Endothelial cell of umbilical vein (primary cell): ENCODE measurements around the gene DMD. TPM values are rescaled to one million over a fixed set of nuclear protein-coding genes. Genes with fewer than 3 reads are reported as not detected.

Source experiments
- BruUV-seq: library from RNA; stranded (reverse); fragments of 400-500 nt; replicated peaks from 2 replicates; lab custom pipeline; 2021; lab: Mats Ljungman, UMichigan
- CTCF ChIA-PET: fragments of 300-600, 350-600 bp; sonication (Branson Sonifier 250); formaldehyde crosslinking; loops from one replicate; lab custom pipeline; 2021; ENCODE audit warnings: antibody characterized with exemption, inconsistent platforms; lab: Charles Lee
- POLR2A ChIA-PET: fragments of 300-600, 350-600 bp; sonication (Branson Sonifier 250); formaldehyde crosslinking; loops from one replicate; lab custom pipeline; 2021; ENCODE audit warnings: antibody characterized with exemption, inconsistent platforms; lab: Charles Lee
- DNase-seq: peaks from one replicate; pipeline ENCODE4 v3.0.0-alpha.2; 2011; ENCODE audit warnings: low read depth, low spot score
- FAIRE-seq: peaks from 2 replicates; lab custom pipeline; 2011; peaks lifted over from hg19 to GRCh38; lab: Jason Lieb, UNC
- H2AFZ ChIP-seq: 2 replicates; pipeline ENCODE4 v1.6.0; 2012; ENCODE audit warnings: low read depth, low read length, control low read depth, inconsistent platforms
- H3K27ac ChIP-seq: 2 replicates; pipeline ENCODE4 v1.5.1; 2011; ENCODE audit warnings: low read depth, mild to moderate bottlenecking, control low read depth, low read length, moderate library complexity; ENCODE audit not compliant: insufficient read depth
- H3K27me3 ChIP-seq, 2 experiments: 2 replicates each; pipeline versions ENCODE4 v1.6.0 to v1.6.1; 2011; ENCODE audit warnings: low read length in 2 of 2, mixed read lengths in 1 of 2; ENCODE audit not compliant: control insufficient read depth in 2 of 2, insufficient read depth in 2 of 2
- H3K36me3 ChIP-seq, 2 experiments: 2 replicates in 1 of 2; 3 replicates in 1 of 2; pipeline ENCODE4 v1.5.1; 2011; ENCODE audit warnings: low read length in 2 of 2, mild to moderate bottlenecking in 1 of 2, moderate library complexity in 1 of 2; ENCODE audit not compliant: control insufficient read depth in 2 of 2, insufficient read depth in 2 of 2; ENCODE audit errors: extremely low read depth in 1 of 2
- H3K4me1 ChIP-seq: 3 replicates; pipeline ENCODE4 v1.5.1; 2011; ENCODE audit warnings: mild to moderate bottlenecking, low read length; ENCODE audit not compliant: control insufficient read depth, insufficient read depth; ENCODE audit errors: extremely low read depth
- H3K4me2 ChIP-seq: 2 replicates; pipeline ENCODE4 v1.6.1; 2011; ENCODE audit warnings: low read length, control low read depth, mixed read lengths; ENCODE audit not compliant: insufficient read depth
- H3K4me3 ChIP-seq, 3 experiments: fragments of 200-600 bp in 1 of 3; sonication (generic), shearing (Covaris generic) in 1 of 3; replicated peaks in 1 of 3; 2 replicates each; pipeline ENCODE4 v1.5.1; 2011 to 2016; ENCODE audit warnings: control low read depth in 3 of 3, low read length in 3 of 3, mild to moderate bottlenecking in 2 of 3, inconsistent platforms in 1 of 3, low read depth in 1 of 3, moderate library complexity in 1 of 3; ENCODE audit not compliant: insufficient read depth in 1 of 3
- H3K79me2 ChIP-seq: 2 replicates; pipeline ENCODE4 v1.6.0; 2012; ENCODE audit warnings: low read length, inconsistent platforms; ENCODE audit not compliant: control insufficient read depth, insufficient read depth
- H3K9ac ChIP-seq: replicated peaks from 2 replicates; pipeline ENCODE3; 2011; ENCODE audit warnings: low read length, control low read depth; ENCODE audit not compliant: insufficient read depth; ENCODE audit errors: extremely low read depth
- H3K9me1 ChIP-seq: replicated peaks from 3 replicates; pipeline ENCODE4 v1.6.0; 2011; ENCODE audit warnings: mild to moderate bottlenecking, low read length; ENCODE audit not compliant: control insufficient read depth, insufficient read depth; ENCODE audit errors: extremely low read depth
- H3K9me3 ChIP-seq: replicated peaks from 2 replicates; pipeline ENCODE4 v1.5.1; 2012; ENCODE audit warnings: low read length, inconsistent platforms; ENCODE audit not compliant: control insufficient read depth, insufficient read depth
- H4K20me1 ChIP-seq: replicated peaks from 2 replicates; pipeline ENCODE3; 2011; ENCODE audit warnings: mild to moderate bottlenecking, low read length; ENCODE audit not compliant: control insufficient read depth, insufficient read depth; ENCODE audit errors: extremely low read depth
- CTCF ChIP-seq, 2 donors: IDR thresholded peaks; 1 replicate in 1 of 2; 2 replicates in 1 of 2; pipeline ENCODE4 v1.5.1; 2011; ENCODE audit warnings: low read length in 2 of 2, mild to moderate bottlenecking in 2 of 2, moderate library complexity in 2 of 2, control low read depth in 1 of 2, inconsistent platforms in 1 of 2, low read depth in 1 of 2; ENCODE audit not compliant: insufficient read depth in 1 of 2; ENCODE audit errors: extremely low read depth in 1 of 2
- EZH2 ChIP-seq: IDR thresholded peaks from 2 replicates; pipeline ENCODE4 v1.6.1; 2012; ENCODE audit warnings: borderline replicate concordance, low read depth, mild to moderate bottlenecking, moderate library complexity, low read length, inconsistent platforms; ENCODE audit not compliant: severe bottlenecking
- FOS ChIP-seq: IDR thresholded peaks from 2 replicates; pipeline ENCODE4 v1.6.1; 2011; ENCODE audit warnings: mild to moderate bottlenecking, low read length, moderate library complexity, borderline replicate concordance; ENCODE audit not compliant: insufficient read depth
- GATA2 ChIP-seq: IDR thresholded peaks from 2 replicates; pipeline ENCODE4 v1.7.0; 2011; ENCODE audit warnings: low read depth, mild to moderate bottlenecking, moderate library complexity, mixed read lengths, low read length; ENCODE audit not compliant: insufficient read length, insufficient read depth
- JUN ChIP-seq: IDR thresholded peaks from 2 replicates; pipeline ENCODE4 v1.6.1; 2011; ENCODE audit warnings: borderline replicate concordance, low read depth; ENCODE audit not compliant: insufficient read length, insufficient read depth
- MAX ChIP-seq: IDR thresholded peaks from 2 replicates; pipeline ENCODE4 v1.6.1; 2011; ENCODE audit not compliant: insufficient read depth, insufficient read length
- MYC ChIP-seq: IDR thresholded peaks from one replicate; pipeline ENCODE4 v1.6.1; 2011; ENCODE audit warnings: mild to moderate bottlenecking, low read depth, low read length
- POLR2A ChIP-seq: IDR thresholded peaks from 2 replicates; pipeline ENCODE4 v1.6.1; 2012; ENCODE audit warnings: low read depth, mild to moderate bottlenecking, control low read depth, low read length
- POLR2AphosphoS5 ChIP-seq: IDR thresholded peaks from 2 replicates; pipeline ENCODE4 v1.6.1; 2012; ENCODE audit warnings: low read depth, mild to moderate bottlenecking, control low read depth, low read length, moderate library complexity; ENCODE audit not compliant: insufficient read depth
- dilution Hi-C: fragments of 300-500 bp; cut with MboI; formaldehyde crosslinking; loops from one replicate; pipeline ENCODE4 v1.15.0; 2019; ENCODE audit warnings: low sequenced_read_pairs; ENCODE audit not compliant: extremely low pct_ligation_motif_present
- intact Hi-C: fragments of 100-400 bp; cut with micrococcal nuclease; formaldehyde crosslinking; loops from one replicate; pipeline ENCODE4 v1.10.0; 2022
- polyA plus RNA-seq, 4 experiments: library from polyadenylated mRNA; depleted of rRNA in 3 of 4; stranded (reverse) in 3 of 4; unstranded in 1 of 4; fragments of >200 nt; gene quantifications; 2 replicates each; pipeline versions ENCODE4 v1.2.1 to v1.2.3, GENCODE V29; 2011 to 2012; ENCODE audit warnings: missing spikeins in 1 of 4
- total RNA-seq: library from RNA; stranded (reverse); gene quantifications from 2 replicates; pipeline ENCODE4 v1.2.3, GENCODE V29; 2021

Gene DMD
- total and polyA plus RNA-seq, 2 donors (not counting 3 experiments of a cell fraction or from before 2014, with no cell fraction given): 7.3 to 9.0 TPM

GRCh38 chrX:32582729-32583128 lies 628.6 kb downstream of the DMD start:
- Histone ChIP-seq H3K36me3 (no peaks in the 10 kb centered on the region), H3K9ac (no peak overlapping the region), H3K4me2 (no peak overlapping the region), H3K4me3 (no peak overlapping the region), H2AFZ (no peak overlapping the region), H3K4me1 (no peaks in the 10 kb centered on the region), H3K79me2 (no peaks in the 10 kb centered on the region), H4K20me1 (no peaks in the 10 kb centered on the region), H3K27me3 (no peaks in the 10 kb centered on the region), H3K9me3 (no peaks in the 10 kb centered on the region), H3K27ac (no peak overlapping the region), H3K9me1 (no peaks in the 10 kb centered on the region)
- TF ChIP-seq CTCF (IDR thresholded peaks at IDR 0.05; ENCODE audit: extremely low read depth in 1 of 2, insufficient read depth in 1 of 2, low read depth in 1 of 2, low read length in 2 of 2) (no peak), FOS (no peak), POLR2AphosphoS5 (no peak), MYC (no peak), POLR2A (no peak)
- ChIA-PET POLR2A (no interaction called here), CTCF (no interaction called here)
- intact Hi-C loops (no loop called here), dilution Hi-C loops (no loop called here)
- BruUV-seq: no TSS peak
- FAIRE-seq (no peak), DNase-seq (no peak)

- Histone ChIP-seq H3K9me3 (no peaks in the 10 kb centered on the region), H3K36me3 (no peaks in the 10 kb centered on the region), H3K4me2 (no peak overlapping the region), H3K9ac (no peak overlapping the region), H3K27me3 (no peaks in the 10 kb centered on the region), H3K4me3 (no peak overlapping the region), H3K4me1 (no peaks in the 10 kb centered on the region), H3K27ac (no peak overlapping the region), H3K79me2 (no peaks in the 10 kb centered on the region), H2AFZ (no peak overlapping the region), H4K20me1 (no peaks in the 10 kb centered on the region), H3K9me1 (no peaks in the 10 kb centered on the region)
- DNase-seq (no peak), FAIRE-seq (no peak)
- intact Hi-C loops: no loop called here
- POLR2A ChIA-PET: no interaction called here
- no TSS peak for BruUV-seq
- TF ChIP-seq MAX: no peak
- TF ChIP-seq CTCF (IDR thresholded peaks at IDR 0.05; ENCODE audit: extremely low read depth in 1 of 2, insufficient read depth in 1 of 2, low read depth in 1 of 2, low read length in 2 of 2): no peak
- no peak for TF ChIP-seq MYC
- no peak for TF ChIP-seq GATA2
- no peak for TF ChIP-seq JUN
- no peak for TF ChIP-seq POLR2AphosphoS5
- TF ChIP-seq FOS: no peak
- TF ChIP-seq POLR2A: no peak
- no peak for TF ChIP-seq EZH2
- CTCF ChIA-PET: no interaction called here
- dilution Hi-C loops: no loop called here
Measured at GRCh38 chrX:32576885-32577284, 634.5 kb downstream of the DMD start.
